ENCODE results near the gene GNG13. TPM values are rescaled to one million over a fixed set of nuclear protein-coding genes. Genes with fewer than 3 reads are reported as not detected.

GNG13 gene
- total RNA-seq, 2 donors from 2014 or later, result not detected

DNA sequence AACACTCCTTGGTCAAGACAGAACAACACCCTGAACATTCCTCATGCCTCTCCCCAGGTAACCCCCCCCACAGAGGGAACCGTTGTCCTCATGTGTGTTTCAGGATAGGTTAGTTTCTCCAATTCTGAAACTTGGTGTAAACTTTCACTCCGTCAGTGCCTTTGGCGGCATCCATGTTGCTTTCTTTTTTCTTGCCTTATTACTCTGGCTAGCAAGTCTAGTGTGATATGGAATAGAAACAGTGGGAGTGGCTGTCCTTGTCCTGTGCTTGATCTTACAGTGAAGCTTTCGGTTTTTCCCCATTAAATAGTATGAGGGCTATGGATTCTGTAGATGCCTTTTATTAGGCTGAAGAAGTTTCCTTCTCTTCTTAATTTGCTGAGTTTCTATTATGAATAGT, 35.7 kb upstream of the GNG13 start:
- H3K27ac ChIP-seq, result no peak overlapping the region
- ATAC-seq (ENCODE audit: insufficient number of reproducible peaks, low FRiP score, low read depth), result no peak
- no peak for DNase-seq (ENCODE audit: low spot score)
- no peaks in the 10 kb centered on the region for H3K4me1 ChIP-seq (ENCODE audit: control insufficient read depth in 1 of 2, low read depth in 2 of 2)
- H3K9me3 ChIP-seq, result peaks cover 16% of the 10 kb centered on the region
- no peaks in the 10 kb centered on the region for H3K36me3 ChIP-seq
- H3K27me3 ChIP-seq (replicated peaks; ENCODE audit: insufficient read depth), result no peaks in the 10 kb centered on the region
- H3K4me3 ChIP-seq, result no peak overlapping the region
- TF ChIP-seq, protein P1, sequence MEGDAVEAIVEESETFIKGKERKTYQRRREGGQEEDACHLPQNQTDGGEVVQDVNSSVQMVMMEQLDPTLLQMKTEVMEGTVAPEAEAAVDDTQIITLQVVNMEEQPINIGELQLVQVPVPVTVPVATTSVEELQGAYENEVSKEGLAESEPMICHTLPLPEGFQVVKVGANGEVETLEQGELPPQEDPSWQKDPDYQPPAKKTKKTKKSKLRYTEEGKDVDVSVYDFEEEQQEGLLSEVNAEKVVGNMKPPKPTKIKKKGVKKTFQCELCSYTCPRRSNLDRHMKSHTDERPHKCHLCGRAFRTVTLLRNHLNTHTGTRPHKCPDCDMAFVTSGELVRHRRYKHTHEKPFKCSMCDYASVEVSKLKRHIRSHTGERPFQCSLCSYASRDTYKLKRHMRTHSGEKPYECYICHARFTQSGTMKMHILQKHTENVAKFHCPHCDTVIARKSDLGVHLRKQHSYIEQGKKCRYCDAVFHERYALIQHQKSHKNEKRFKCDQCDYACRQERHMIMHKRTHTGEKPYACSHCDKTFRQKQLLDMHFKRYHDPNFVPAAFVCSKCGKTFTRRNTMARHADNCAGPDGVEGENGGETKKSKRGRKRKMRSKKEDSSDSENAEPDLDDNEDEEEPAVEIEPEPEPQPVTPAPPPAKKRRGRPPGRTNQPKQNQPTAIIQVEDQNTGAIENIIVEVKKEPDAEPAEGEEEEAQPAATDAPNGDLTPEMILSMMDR (IDR thresholded peaks at IDR 0.05), result no peak

DNA sequence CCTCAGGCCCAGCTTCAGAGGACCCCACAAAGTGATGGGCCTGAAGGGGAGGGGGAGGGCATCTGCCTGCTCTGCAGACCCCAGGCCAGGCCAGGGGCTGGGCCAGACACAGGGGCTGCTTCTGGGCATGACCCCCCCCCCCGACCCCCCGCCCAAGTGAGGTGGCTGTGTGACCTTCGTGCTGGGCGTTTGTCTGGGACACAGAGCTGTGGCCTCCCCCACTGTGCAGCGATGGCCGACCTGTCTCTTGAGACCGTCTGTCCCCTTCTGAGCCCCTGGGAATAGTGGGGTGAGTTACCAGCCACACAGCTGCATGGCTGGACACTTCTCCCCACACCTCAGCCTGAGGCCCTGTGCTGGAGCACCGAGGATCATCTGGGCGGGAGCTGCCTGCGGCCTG, 34.8 kb upstream of the GNG13 start:
- DNase-seq (ENCODE audit: low spot score) (no peak), ATAC-seq (ENCODE audit: insufficient number of reproducible peaks, low FRiP score, low read depth) (no peak)
- no peaks in the 10 kb centered on the region for H3K4me1 ChIP-seq (ENCODE audit: control insufficient read depth in 1 of 2, low read depth in 2 of 2)
- H3K27ac ChIP-seq, result no peak overlapping the region
- H3K36me3 ChIP-seq, result no peaks in the 10 kb centered on the region
- H3K27me3 ChIP-seq (replicated peaks; ENCODE audit: insufficient read depth), result no peaks in the 10 kb centered on the region
- peaks cover 16% of the 10 kb centered on the region for H3K9me3 ChIP-seq
- no peak overlapping the region for H3K4me3 ChIP-seq
- TF ChIP-seq, protein P1 (IDR thresholded peaks at IDR 0.05), result no peak

DNA sequence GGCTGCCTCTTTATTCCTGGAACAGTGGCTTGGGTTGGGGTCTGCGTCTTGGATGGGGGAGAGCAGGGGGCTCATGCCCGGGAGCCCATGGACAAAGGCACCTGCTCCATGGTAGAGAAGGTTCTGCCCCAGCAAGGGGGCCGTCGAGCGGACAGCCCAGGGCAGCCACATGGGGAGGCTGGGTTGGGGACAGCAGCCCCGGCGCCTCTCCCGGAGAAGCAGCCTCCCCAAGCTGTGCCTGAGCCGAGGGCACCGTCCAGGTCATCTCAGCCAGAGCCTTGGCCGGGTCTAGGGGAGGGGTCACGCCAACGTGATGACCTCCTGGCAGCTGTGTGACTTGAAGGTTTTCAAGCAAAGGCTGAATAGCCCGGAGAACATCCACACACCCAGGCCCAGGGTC, 32.9 kb upstream of the GNG13 start:
- ATAC-seq (ENCODE audit: insufficient number of reproducible peaks, low FRiP score, low read depth) (no peak), DNase-seq (ENCODE audit: low spot score) (no peak)
- no peaks in the 10 kb centered on the region for H3K27me3 ChIP-seq (replicated peaks; ENCODE audit: insufficient read depth)
- no peaks in the 10 kb centered on the region for H3K36me3 ChIP-seq
- no peak overlapping the region for H3K4me3 ChIP-seq
- TF ChIP-seq, protein P1 (IDR thresholded peaks at IDR 0.05), result no peak
- no peak overlapping the region for H3K27ac ChIP-seq
- H3K4me1 ChIP-seq (ENCODE audit: control insufficient read depth in 1 of 2, low read depth in 2 of 2), result no peaks in the 10 kb centered on the region
- peaks cover 16% of the 10 kb centered on the region for H3K9me3 ChIP-seq

DNA sequence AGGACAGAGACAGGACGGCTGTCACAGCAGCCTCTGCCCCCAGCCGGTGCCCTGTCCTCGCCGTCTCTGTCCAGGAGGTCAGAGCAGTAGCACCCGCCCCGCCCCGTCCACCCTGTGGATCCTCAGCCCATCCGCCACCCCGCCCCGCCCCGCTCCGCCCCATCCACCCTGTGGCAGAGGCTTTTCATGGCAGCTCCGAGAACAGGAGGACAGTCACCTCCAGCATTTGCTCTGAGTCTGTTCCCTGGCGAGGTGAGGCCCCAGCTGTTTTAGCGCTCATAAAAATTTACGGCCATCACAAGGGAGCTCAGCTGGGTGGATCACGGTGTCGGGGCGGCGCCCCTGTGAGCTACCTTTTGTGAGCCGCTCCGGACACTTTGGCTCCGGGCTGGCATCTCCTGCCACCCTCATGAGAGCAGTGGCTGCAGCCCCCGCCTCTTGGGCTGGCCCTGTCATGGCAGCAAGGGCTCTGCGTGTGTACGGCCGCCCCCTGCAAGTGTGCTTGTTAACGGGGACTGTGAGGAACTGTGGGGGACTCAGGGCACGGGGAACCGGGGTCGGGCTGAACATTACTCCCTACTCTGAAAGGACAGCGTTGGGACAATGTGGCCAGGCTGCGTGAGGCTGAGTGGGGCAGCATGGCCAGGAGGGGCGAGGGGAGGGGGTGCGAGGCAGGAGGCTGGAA, 32.3 kb upstream of the GNG13 start:
- H3K27me3 ChIP-seq (replicated peaks; ENCODE audit: insufficient read depth), result no peaks in the 10 kb centered on the region
- ATAC-seq (ENCODE audit: insufficient number of reproducible peaks, low FRiP score, low read depth) (no peak), DNase-seq (ENCODE audit: low spot score) (no peak)
- H3K4me3 ChIP-seq, result no peak overlapping the region
- H3K27ac ChIP-seq, result no peak overlapping the region
- no peaks in the 10 kb centered on the region for H3K4me1 ChIP-seq (ENCODE audit: control insufficient read depth in 1 of 2, low read depth in 2 of 2)
- peaks cover 16% of the 10 kb centered on the region for H3K9me3 ChIP-seq
- no peaks in the 10 kb centered on the region for H3K36me3 ChIP-seq
- TF ChIP-seq, protein P1 (IDR thresholded peaks at IDR 0.05), result no peak

DNA sequence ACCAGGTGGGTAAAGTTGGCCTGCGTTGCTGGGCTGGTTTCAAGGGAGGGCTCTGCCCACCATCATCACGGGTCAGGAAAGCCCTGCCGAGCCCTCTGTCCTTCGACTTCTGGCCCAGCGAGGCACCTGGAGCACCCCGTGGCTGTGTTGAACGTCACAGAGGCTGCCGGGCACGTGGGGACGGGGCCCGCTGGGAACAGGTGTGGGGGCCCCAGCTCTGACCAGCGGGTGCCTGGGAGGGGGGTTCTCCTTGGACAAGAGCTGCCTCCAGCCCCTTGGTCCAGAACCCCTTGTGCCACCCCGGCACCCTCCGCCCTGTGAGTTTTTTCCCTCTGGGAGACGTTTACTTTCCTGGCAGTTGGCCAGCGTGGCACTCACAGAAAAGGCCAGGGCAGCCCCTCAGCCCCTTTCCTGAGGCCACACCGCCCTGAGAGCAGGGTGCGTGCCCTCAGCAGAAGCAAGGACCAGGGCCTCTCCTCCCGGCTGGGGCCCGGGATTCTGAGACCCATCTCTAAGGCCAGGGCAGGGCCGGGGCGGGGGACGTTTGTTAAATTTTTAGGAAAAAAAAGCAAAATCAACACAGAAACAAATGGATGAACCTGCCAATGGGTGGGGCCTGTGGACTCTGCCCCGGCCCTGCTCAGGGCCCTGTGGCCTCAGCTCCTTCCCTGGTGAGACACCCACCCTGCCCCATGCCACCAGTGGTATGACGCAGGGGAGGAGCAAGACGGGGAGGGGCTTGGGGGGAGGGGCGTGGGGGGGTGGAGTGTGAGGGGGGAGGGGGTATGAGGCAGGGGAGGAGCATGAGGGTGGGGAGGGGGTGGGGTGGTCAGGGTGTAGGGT, 31.3 kb upstream of the GNG13 start:
- Histone ChIP-seq H3K9me3 (peaks cover 12% of the 10 kb centered on the region), H3K4me3 (no peak overlapping the region), H3K27me3 (replicated peaks; ENCODE audit: insufficient read depth) (no peaks in the 10 kb centered on the region), H3K36me3 (no peaks in the 10 kb centered on the region), H3K4me1 (ENCODE audit: control insufficient read depth in 1 of 2, low read depth in 2 of 2) (no peaks in the 10 kb centered on the region), H3K27ac (no peak overlapping the region)
- ATAC-seq (ENCODE audit: insufficient number of reproducible peaks, low FRiP score, low read depth) (no peak), DNase-seq (ENCODE audit: low spot score) (no peak)
- TF ChIP-seq, protein P1 (IDR thresholded peaks at IDR 0.05), result no peak

Measured in thoracic aorta (tissue), 2 donors.